Activated T-cell treated with anti-CD3 and anti-CD28 coated beads, Interleukin-2, amount 50 U/mL, for 24 hours (primary cell): ENCODE measurements around the gene TIMM17A.

Source experiments
- DNase-seq: peaks from one replicate; pipeline ENCODE4 v3.0.0-alpha.2; 2020
- H3K27ac Mint-ChIP-seq: 2 replicates; pipeline ENCODE4 v1.8.0; 2020; ENCODE audit warnings: mild to moderate bottlenecking, mixed read lengths
- H3K27me3 Mint-ChIP-seq: 2 replicates; pipeline ENCODE4 v1.8.0; 2020; ENCODE audit warnings: mixed read lengths
- H3K36me3 Mint-ChIP-seq: 2 replicates; pipeline ENCODE4 v1.8.0; 2020; ENCODE audit warnings: low read depth, mixed read lengths
- H3K4me1 Mint-ChIP-seq: 2 replicates; pipeline ENCODE4 v1.8.0; 2020; ENCODE audit warnings: low read depth, mixed read lengths
- H3K4me3 Mint-ChIP-seq: 2 replicates; pipeline ENCODE4 v1.8.0; 2020; ENCODE audit warnings: mild to moderate bottlenecking, moderate library complexity, mixed read lengths
- H3K9me3 Mint-ChIP-seq: 2 replicates; pipeline ENCODE4 v1.8.0; 2020; ENCODE audit warnings: mixed read lengths

Gene TIMM17A

GRCh38 chr1:201955009-201955728 is at the start of gene TIMM17A:
TSS of gene TIMM17A (plus strand) at chr1:201955503. CDS start at chr1:201955527, 24 bp downstream.
- peak; percentile 95 for DNase-seq
- H3K27me3 Mint-ChIP-seq = no peaks in the 10 kb centered on the region
- H3K9me3 Mint-ChIP-seq = no peaks in the 10 kb centered on the region
- peaks cover 20% of the 10 kb centered on the region for H3K4me1 Mint-ChIP-seq
- peak within 1 kb of the TSS; percentile 95 for H3K27ac Mint-ChIP-seq
- peak within 1 kb of the TSS; percentile 95 for H3K4me3 Mint-ChIP-seq
- peaks cover 50% of the 10 kb centered on the region for H3K36me3 Mint-ChIP-seq

GRCh38 chr1:201906336-201906735 is 49.0 kb upstream of the TIMM17A start:
- Mint-ChIP-seq H3K9me3 (no peaks in the 10 kb centered on the region), H3K27ac (no peak overlapping the region), H3K27me3 (no peaks in the 10 kb centered on the region), H3K4me3 (no peak overlapping the region), H3K36me3 (no peaks in the 10 kb centered on the region), H3K4me1 (peaks cover 3% of the 10 kb centered on the region)
- no peak for DNase-seq

- Mint-ChIP-seq H3K4me3 (no peak overlapping the region), H3K4me1 (peaks cover 3% of the 10 kb centered on the region), H3K36me3 (no peaks in the 10 kb centered on the region), H3K27ac (no peak overlapping the region), H3K27me3 (no peaks in the 10 kb centered on the region), H3K9me3 (no peaks in the 10 kb centered on the region)
- no peak for DNase-seq
These were observed 47.7 kb upstream of the TIMM17A start for GRCh38 chr1:201907621-201908020.

DNA sequence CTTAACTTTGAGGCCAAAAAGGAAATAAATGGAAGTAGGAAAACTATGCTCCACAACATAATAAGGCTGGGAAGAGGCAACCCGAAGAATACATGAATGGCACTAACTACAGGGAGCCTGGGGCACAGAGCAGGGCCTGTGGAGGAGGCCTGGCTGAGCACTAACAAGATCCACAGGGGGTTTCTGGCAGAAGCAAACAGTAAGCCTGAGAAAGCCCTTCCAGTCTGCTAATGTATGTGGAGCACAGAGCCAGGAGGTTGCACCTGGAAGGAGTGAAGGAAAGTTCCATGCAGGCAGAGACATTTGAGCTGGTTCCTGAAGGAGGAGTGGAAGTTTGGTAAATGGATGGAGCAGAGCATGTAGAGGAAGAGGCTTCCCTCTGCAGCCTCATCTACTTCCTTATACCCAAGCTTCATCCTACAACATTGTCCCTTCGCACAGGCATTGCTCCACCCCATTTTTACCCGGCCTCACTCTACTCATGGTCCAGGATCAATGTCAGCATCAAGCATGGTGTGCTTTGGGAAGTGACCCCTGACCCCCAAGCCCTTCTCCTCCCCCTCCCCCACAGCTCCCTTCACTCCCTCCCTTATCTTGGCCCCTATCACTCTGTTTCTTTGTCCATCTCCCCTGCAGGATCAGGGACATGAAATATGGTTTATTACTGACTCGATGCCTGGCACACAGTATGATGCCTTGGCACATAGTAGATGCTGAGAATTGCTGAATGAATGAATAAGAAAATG is 43.3 kb upstream of the TIMM17A start:
- no peak overlapping the region for H3K27ac Mint-ChIP-seq
- no peaks in the 10 kb centered on the region for H3K9me3 Mint-ChIP-seq
- H3K27me3 Mint-ChIP-seq = peaks cover 11% of the 10 kb centered on the region

DNA sequence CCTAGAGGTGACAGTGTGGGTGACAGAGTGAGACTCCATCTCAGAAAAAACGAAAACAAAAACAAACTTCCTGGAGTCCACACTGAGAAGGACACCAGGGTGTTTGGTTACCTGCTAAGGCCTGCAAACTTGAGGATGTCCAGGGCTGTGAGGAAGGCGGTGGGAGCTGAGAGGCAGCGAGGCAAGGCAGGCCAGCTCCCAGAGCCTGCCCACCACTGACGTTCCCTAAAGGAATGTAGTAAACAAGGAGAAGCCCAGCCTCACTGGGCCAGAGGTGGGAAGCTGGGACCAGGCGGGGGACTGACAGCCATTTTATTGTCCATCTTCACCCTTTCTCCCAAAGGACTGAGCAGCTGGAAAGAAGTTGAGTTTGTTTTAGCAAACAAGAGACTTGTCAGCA is 42.5 kb upstream of the TIMM17A start:
- Mint-ChIP-seq H3K9me3 (no peaks in the 10 kb centered on the region), H3K36me3 (no peaks in the 10 kb centered on the region), H3K4me3 (no peak overlapping the region), H3K27me3 (peaks cover 11% of the 10 kb centered on the region), H3K27ac (no peak overlapping the region), H3K4me1 (no peaks in the 10 kb centered on the region)
- no peak for DNase-seq

More for the DNA sequence above, 43.3 kb upstream of the TIMM17A start:
- DNase-seq = no peak
- Mint-ChIP-seq H3K4me1 (no peaks in the 10 kb centered on the region), H3K4me3 (no peak overlapping the region), H3K36me3 (no peaks in the 10 kb centered on the region)

- Mint-ChIP-seq H3K4me1 (no peaks in the 10 kb centered on the region), H3K27me3 (peaks cover 11% of the 10 kb centered on the region), H3K27ac (no peak overlapping the region), H3K9me3 (no peaks in the 10 kb centered on the region), H3K36me3 (no peaks in the 10 kb centered on the region), H3K4me3 (no peak overlapping the region)
- DNase-seq = no peak
These were observed 40.7 kb upstream of the TIMM17A start for GRCh38 chr1:201914456-201915235.

DNA sequence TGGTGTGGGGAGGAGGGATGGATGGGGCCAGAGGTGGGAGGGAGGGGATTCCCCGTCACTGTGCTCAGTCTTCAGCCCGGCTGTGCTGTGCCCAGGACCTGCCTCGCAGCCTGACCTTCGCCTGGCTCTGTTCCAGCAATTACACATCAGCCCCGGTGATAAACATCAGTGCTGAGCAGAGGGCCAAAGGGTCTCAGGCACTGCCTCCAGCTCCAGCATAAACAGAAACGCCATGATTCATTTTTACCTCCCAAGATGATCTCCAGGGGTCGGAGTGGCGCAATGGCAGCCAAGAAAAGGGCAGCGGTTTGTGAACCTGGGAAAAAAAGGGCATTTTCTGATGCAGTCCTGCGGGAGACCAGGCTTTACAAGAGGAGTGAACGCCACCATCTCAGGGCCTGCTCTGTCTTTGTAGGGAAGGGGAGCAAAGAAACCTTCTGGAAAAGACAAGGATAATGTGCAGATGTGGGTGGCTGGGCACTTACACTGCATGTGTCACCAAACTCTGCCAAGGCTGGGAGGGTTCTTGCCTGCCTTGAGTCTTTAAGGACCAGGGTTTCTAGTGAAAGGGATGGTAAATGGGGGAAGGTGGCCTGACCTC is 38.6 kb upstream of the TIMM17A start:
- no peaks in the 10 kb centered on the region for H3K4me1 Mint-ChIP-seq
- no peaks in the 10 kb centered on the region for H3K36me3 Mint-ChIP-seq
- peaks cover 17% of the 10 kb centered on the region for H3K27me3 Mint-ChIP-seq
- H3K9me3 Mint-ChIP-seq = no peaks in the 10 kb centered on the region
- no peak overlapping the region for H3K4me3 Mint-ChIP-seq
- no peak overlapping the region for H3K27ac Mint-ChIP-seq
- DNase-seq = no peak

GRCh38 chr1:201917362-201918033 is 37.8 kb upstream of the TIMM17A start:
- peaks cover 17% of the 10 kb centered on the region for H3K27me3 Mint-ChIP-seq
- H3K9me3 Mint-ChIP-seq = no peaks in the 10 kb centered on the region
- H3K27ac Mint-ChIP-seq = no peak overlapping the region
- H3K4me3 Mint-ChIP-seq = no peak overlapping the region
- H3K36me3 Mint-ChIP-seq = no peaks in the 10 kb centered on the region
- H3K4me1 Mint-ChIP-seq = no peaks in the 10 kb centered on the region
- DNase-seq = no peak

- Mint-ChIP-seq H3K9me3 (no peaks in the 10 kb centered on the region), H3K36me3 (no peaks in the 10 kb centered on the region), H3K27me3 (peaks cover 17% of the 10 kb centered on the region), H3K27ac (no peak overlapping the region), H3K4me3 (no peak overlapping the region), H3K4me1 (no peaks in the 10 kb centered on the region)
- no peak for DNase-seq
These were observed 37.0 kb upstream of the TIMM17A start for GRCh38 chr1:201918343-201918742.

GRCh38 chr1:201921952-201922558 is 33.2 kb upstream of the TIMM17A start:
- peaks cover 6% of the 10 kb centered on the region for H3K27me3 Mint-ChIP-seq
- H3K27ac Mint-ChIP-seq = no peak overlapping the region
- no peaks in the 10 kb centered on the region for H3K36me3 Mint-ChIP-seq
- H3K4me3 Mint-ChIP-seq = no peak overlapping the region
- no peaks in the 10 kb centered on the region for H3K9me3 Mint-ChIP-seq
- no peaks in the 10 kb centered on the region for H3K4me1 Mint-ChIP-seq
- DNase-seq = no peak

DNA sequence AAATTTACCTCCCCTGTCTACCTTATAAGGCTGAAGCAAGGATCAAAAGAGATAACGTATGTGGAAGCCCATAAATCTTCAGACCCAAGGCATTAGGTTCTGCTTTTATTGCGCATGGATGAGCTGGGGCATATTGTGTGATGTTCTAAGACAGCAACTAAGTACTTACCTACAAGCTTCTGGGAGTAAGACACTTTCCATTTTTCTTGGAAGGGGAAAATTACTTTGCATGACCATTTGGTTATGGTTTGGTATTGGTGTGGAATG is 30.1 kb upstream of the TIMM17A start:
- DNase-seq = no peak

GRCh38 chr1:201925981-201926645 is 29.2 kb upstream of the TIMM17A start:
- Mint-ChIP-seq H3K4me3 (no peak overlapping the region), H3K9me3 (no peaks in the 10 kb centered on the region), H3K27ac (no peak overlapping the region), H3K4me1 (no peaks in the 10 kb centered on the region), H3K27me3 (peaks cover 3% of the 10 kb centered on the region), H3K36me3 (no peaks in the 10 kb centered on the region)
- no peak for DNase-seq

More for the DNA sequence above, 30.1 kb upstream of the TIMM17A start:
- Mint-ChIP-seq H3K9me3 (no peaks in the 10 kb centered on the region), H3K36me3 (no peaks in the 10 kb centered on the region), H3K27ac (no peak overlapping the region), H3K4me1 (no peaks in the 10 kb centered on the region), H3K4me3 (no peak overlapping the region), H3K27me3 (peaks cover 6% of the 10 kb centered on the region)

- no peaks in the 10 kb centered on the region for H3K36me3 Mint-ChIP-seq
- no peaks in the 10 kb centered on the region for H3K27me3 Mint-ChIP-seq
- H3K4me1 Mint-ChIP-seq = no peaks in the 10 kb centered on the region
- no peak overlapping the region for H3K27ac Mint-ChIP-seq
- H3K9me3 Mint-ChIP-seq = no peaks in the 10 kb centered on the region
- H3K4me3 Mint-ChIP-seq = no peak overlapping the region
- DNase-seq = no peak
These were observed 27.0 kb upstream of the TIMM17A start for GRCh38 chr1:201928266-201928665.
